ENCODE measurements around the gene GOLGA1.
"Not testable (repeated sequence)": the region's sequence is repeated elsewhere in the genome, so short reads cannot be mapped to it uniquely, and the experiment has no call there.

Gene GOLGA1

GRCh38 chr9:124949387-124949786 is 8.5 kb upstream of the GOLGA1 start:
- H3K36me3 Mint-ChIP-seq: no peaks in the 10 kb centered on the region
- H3K4me3 Mint-ChIP-seq: no peak overlapping the region
- no peak overlapping the region for H3K27ac Mint-ChIP-seq
- no peaks in the 10 kb centered on the region for H3K4me1 Mint-ChIP-seq
- H3K9me3 Mint-ChIP-seq: no peaks in the 10 kb centered on the region
- ATAC-seq: no peak
- no peak for DNase-seq (ENCODE audit: low spot score in 2 of 2)

DNA sequence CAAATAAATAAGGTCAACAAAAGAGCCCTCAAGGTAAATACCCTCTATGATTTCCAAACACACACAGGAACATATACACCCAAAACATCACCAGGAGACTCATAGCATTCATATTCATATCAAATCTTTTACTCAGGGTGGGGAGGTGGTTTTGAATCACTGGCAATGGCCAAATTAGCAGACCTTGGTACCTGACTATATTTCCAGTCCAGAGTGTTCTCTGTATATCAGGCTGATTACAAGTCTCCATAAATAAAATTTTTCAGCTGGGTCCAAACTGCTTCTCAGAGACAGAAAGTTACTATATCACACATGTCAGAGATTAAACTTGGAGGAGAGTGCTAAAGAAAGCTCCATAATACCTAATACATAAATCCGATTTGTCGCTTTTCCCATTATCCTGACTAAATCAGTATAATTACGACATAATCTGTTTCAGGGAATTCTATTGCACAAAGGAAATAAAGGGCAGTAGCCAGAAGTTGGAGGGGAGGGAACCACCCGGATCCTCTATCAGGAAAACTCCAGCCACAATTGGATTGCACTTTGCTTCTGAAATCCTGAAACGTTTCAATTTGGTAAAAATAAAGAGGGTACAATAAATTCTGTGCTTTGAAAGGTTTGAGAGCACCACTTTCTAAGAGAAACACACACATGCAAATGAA is 7.0 kb upstream of the GOLGA1 start:
- Mint-ChIP-seq H3K4me1 (peaks cover under 1% of the 10 kb centered on the region), H3K9me3 (no peaks in the 10 kb centered on the region), H3K27ac (no peak overlapping the region), H3K4me3 (no peak overlapping the region), H3K36me3 (no peaks in the 10 kb centered on the region)
- no peak for ATAC-seq
- DNase-seq (ENCODE audit: low spot score in 2 of 2): no peak

DNA sequence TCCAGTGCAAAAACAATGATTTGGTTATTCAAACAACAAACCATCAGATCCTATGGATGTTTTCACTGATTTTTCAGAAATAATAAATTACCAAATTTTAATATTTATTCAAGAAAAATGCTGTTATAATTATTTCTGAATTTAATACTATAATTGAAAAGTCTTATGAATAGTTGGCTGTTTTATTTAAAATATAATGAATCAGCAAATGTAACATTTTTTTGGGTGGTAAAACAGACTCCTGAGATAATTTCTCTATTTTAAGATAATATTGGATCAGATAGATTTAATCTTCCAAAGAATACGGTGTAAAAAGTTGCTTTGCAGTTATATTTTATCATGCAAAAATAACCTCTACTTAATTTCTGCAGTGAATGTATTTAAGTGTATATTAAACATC is 5.3 kb upstream of the GOLGA1 start:
- DNase-seq (ENCODE audit: low spot score in 2 of 2) (no peak), ATAC-seq (no peak)
- Mint-ChIP-seq H3K36me3 (no peaks in the 10 kb centered on the region), H3K27ac (no peak overlapping the region), H3K4me1 (peaks cover 15% of the 10 kb centered on the region), H3K9me3 (no peaks in the 10 kb centered on the region), H3K4me3 (no peak overlapping the region)

GRCh38 chr9:124941679-124942561 is 1.0 kb upstream of the GOLGA1 start:
- Mint-ChIP-seq H3K4me3 (peak overlapping the region; percentile 85), H3K27ac (peak overlapping the region; percentile 94), H3K4me1 (peaks cover 29% of the 10 kb centered on the region), H3K9me3 (no peaks in the 10 kb centered on the region), H3K36me3 (peaks cover 25% of the 10 kb centered on the region)
- DNase-seq (ENCODE audit: low spot score in 2 of 2) (no peak), ATAC-seq (peak; percentile 59)

GRCh38 chr9:124940521-124940893 is 376 bp downstream of the GOLGA1 start:
- Mint-ChIP-seq H3K36me3 (peaks cover 40% of the 10 kb centered on the region), H3K9me3 (no peaks in the 10 kb centered on the region), H3K4me3 (peak overlapping the region; percentile 85), H3K4me1 (peaks cover 29% of the 10 kb centered on the region), H3K27ac (peak overlapping the region; percentile 94)
- no peak for DNase-seq (ENCODE audit: low spot score in 2 of 2)
- ATAC-seq: peak; percentile 57

DNA sequence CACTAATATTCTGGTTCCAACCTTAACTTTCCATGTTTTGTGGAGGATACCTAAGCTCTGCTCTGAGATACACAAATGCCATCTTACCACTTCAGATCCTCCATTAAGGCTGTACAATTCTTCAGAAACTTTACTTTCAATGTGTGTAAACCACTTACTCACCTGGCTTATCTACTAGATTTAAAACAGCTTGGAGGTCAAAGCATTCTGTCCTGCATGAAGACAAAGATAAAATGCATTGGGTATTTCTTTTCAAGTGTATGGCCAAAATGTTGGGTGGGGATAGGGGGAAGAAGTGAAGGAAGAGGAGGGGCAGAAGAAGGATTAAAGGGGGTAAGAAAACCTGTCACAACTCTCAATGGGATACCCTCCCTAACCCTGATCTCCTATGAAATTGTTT is 939 bp downstream of the GOLGA1 start:
- H3K4me3 Mint-ChIP-seq: peak overlapping the region; percentile 85
- ATAC-seq: no peak

DNA sequence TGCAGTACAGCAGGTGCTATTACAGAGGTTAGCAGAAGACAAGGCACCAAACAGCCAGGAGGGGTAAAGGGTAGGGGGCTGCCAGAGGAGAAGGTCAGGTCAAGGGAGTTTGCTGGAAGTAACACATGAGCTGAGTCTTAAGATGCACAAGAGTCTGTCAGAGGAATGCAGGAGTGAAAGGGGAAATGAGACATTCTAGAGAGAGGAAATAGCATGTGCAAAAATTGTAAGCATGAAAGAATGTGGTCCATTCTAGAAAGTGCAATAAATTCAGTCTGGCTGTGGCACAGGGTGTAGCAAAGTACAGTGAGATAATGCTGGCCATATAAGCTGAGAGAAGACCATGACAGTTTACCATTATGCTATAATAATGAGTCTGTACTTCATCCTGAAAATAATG is 6.6 kb downstream of the GOLGA1 start:
- Mint-ChIP-seq H3K4me3 (no peak overlapping the region), H3K36me3 (peaks cover 79% of the 10 kb centered on the region), H3K9me3 (no peaks in the 10 kb centered on the region), H3K4me1 (peaks cover 12% of the 10 kb centered on the region), H3K27ac (no peak overlapping the region)
- DNase-seq (ENCODE audit: low spot score in 2 of 2): no peak
- no peak for ATAC-seq

More for the DNA sequence above, 939 bp downstream of the GOLGA1 start:
- Mint-ChIP-seq H3K9me3 (no peaks in the 10 kb centered on the region), H3K27ac (peak overlapping the region; percentile 94), H3K36me3 (peaks cover 44% of the 10 kb centered on the region), H3K4me1 (peaks cover 29% of the 10 kb centered on the region)
- DNase-seq (ENCODE audit: low spot score in 2 of 2): no peak

GRCh38 chr9:124932333-124932732 is 8.6 kb downstream of the GOLGA1 start:
- H3K27ac Mint-ChIP-seq: no peak overlapping the region

GRCh38 chr9:124929464-124929863 is 11.4 kb downstream of the GOLGA1 start:
- ATAC-seq: no peak

More at GRCh38 chr9:124932333-124932732, 8.6 kb downstream of the GOLGA1 start:
- ATAC-seq (no peak), DNase-seq (ENCODE audit: low spot score in 2 of 2) (no peak)
- Mint-ChIP-seq H3K4me3 (no peak overlapping the region), H3K9me3 (no peaks in the 10 kb centered on the region), H3K36me3 (peaks cover 87% of the 10 kb centered on the region), H3K4me1 (peaks cover 6% of the 10 kb centered on the region)

DNA sequence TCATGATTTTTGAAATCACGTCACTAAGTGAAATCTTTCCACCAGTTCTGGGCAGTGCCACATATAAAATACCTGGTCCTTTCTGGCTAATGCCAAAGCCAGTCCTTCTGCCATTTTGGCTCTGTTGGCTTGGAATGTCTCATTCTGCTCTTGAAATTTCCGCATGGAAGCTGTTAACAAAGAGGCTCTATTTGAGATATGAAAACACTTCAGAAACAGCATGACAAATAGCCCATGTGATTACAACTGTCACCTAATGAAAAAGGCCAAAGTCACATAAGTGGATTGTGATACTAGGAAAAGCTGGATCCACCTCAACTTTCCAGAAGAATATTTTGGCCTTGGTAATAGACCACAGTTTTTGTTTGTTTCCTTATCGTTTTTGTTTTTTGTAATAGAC is 12.8 kb downstream of the GOLGA1 start:
- ATAC-seq: no peak
- H3K4me1 Mint-ChIP-seq: peaks cover 7% of the 10 kb centered on the region
- no peaks in the 10 kb centered on the region for H3K9me3 Mint-ChIP-seq
- no peak overlapping the region for H3K4me3 Mint-ChIP-seq
- no peak for DNase-seq (ENCODE audit: low spot score in 2 of 2)
- H3K36me3 Mint-ChIP-seq: peaks cover 83% of the 10 kb centered on the region
- H3K27ac Mint-ChIP-seq: no peak overlapping the region

More at GRCh38 chr9:124929464-124929863, 11.4 kb downstream of the GOLGA1 start:
- Mint-ChIP-seq H3K4me3 (no peak overlapping the region), H3K9me3 (no peaks in the 10 kb centered on the region), H3K36me3 (peaks cover 82% of the 10 kb centered on the region), H3K27ac (no peak overlapping the region), H3K4me1 (peaks cover 13% of the 10 kb centered on the region)
- DNase-seq (ENCODE audit: low spot score in 2 of 2): no peak

- H3K4me3 Mint-ChIP-seq; H3K4me1 Mint-ChIP-seq; ATAC-seq; H3K27ac Mint-ChIP-seq; H3K9me3 Mint-ChIP-seq; DNase-seq (ENCODE audit: low spot score in 2 of 2): not testable (repeated sequence)
- peaks cover 79% of the 10 kb centered on the region for H3K36me3 Mint-ChIP-seq
Observed at GRCh38 chr9:124920394-124920793, 20.5 kb downstream of the GOLGA1 start.

- Mint-ChIP-seq H3K36me3 (peaks cover 58% of the 10 kb centered on the region), H3K27ac (peak overlapping the region; percentile 8)
- no peak for ATAC-seq
Observed at GRCh38 chr9:124914753-124915405, 26.0 kb downstream of the GOLGA1 start.

GRCh38 chr9:124913378-124913777 is 27.5 kb downstream of the GOLGA1 start:
- no peaks in the 10 kb centered on the region for H3K4me1 Mint-ChIP-seq
- no peaks in the 10 kb centered on the region for H3K9me3 Mint-ChIP-seq
- H3K4me3 Mint-ChIP-seq: no peak overlapping the region
- peaks cover 58% of the 10 kb centered on the region for H3K36me3 Mint-ChIP-seq
- DNase-seq (ENCODE audit: low spot score in 2 of 2): no peak
- ATAC-seq: no peak
- H3K27ac Mint-ChIP-seq: no peak overlapping the region

More at GRCh38 chr9:124914753-124915405, 26.0 kb downstream of the GOLGA1 start:
- no peak for DNase-seq (ENCODE audit: low spot score in 2 of 2)
- Mint-ChIP-seq H3K9me3 (no peaks in the 10 kb centered on the region), H3K4me3 (no peak overlapping the region), H3K4me1 (no peaks in the 10 kb centered on the region)

DNA sequence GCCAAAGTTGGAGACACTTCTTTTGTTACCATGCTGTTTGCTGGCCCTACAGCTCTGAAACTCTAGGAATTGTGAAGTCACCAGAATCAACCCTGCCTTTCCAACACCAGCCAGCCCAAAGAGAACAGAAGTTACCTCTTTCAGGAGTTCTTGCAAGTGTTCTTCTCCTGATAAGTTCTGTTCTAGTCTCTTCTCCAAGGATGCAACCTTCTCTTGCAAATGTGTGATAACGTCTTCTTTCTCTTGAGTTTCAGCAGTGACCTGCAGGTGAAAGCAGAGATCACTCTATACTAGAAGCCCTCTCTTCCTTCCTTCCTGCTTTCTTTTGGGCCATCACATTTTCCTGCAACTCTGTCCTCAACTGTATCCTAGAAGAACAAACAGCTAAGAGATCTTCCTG is 29.1 kb downstream of the GOLGA1 start:
- no peak for ATAC-seq
- H3K9me3 Mint-ChIP-seq: no peaks in the 10 kb centered on the region
- DNase-seq (ENCODE audit: low spot score in 2 of 2): no peak
- peak overlapping the region; percentile 10 for H3K27ac Mint-ChIP-seq
- no peak overlapping the region for H3K4me3 Mint-ChIP-seq
- H3K4me1 Mint-ChIP-seq: no peaks in the 10 kb centered on the region
- peaks cover 71% of the 10 kb centered on the region for H3K36me3 Mint-ChIP-seq

GRCh38 chr9:124908098-124908497 is 32.8 kb downstream of the GOLGA1 start:
- peak overlapping the region; percentile 52 for H3K27ac Mint-ChIP-seq
- no peak for ATAC-seq
- H3K9me3 Mint-ChIP-seq: no peaks in the 10 kb centered on the region

More at GRCh38 chr9:124908098-124908497, 32.8 kb downstream of the GOLGA1 start:
- no peak for DNase-seq (ENCODE audit: low spot score in 2 of 2)
- no peak overlapping the region for H3K4me3 Mint-ChIP-seq
- H3K4me1 Mint-ChIP-seq: no peaks in the 10 kb centered on the region
- H3K36me3 Mint-ChIP-seq: peaks cover 87% of the 10 kb centered on the region
